ENCODE results near the gene ITGB6. TPM values are rescaled to one million over a fixed set of nuclear protein-coding genes. Genes with fewer than 3 reads are reported as not detected.
A peak's percentile ranks its signal among the peaks of the same experiment; 100 is the strongest.

ITGB6 gene
- total and polyA plus RNA-seq, 8 donors, result 2.3 to 49.6 (median 8.3) TPM

- peak overlapping the region in 4 of 5 donors; percentile 5 to 91 (median 36) for H3K27ac ChIP-seq
- WGBS, 5 donors, result 44 to 69% (median 58%) methylated on average over 3 of the region's 3 CpGs
- intact Hi-C loops (cut with DNase I; ENCODE audit: low total_unique reads), result no loop called here
- peaks cover 0 to 40% (median 5%) of the 10 kb centered on the region in 4 donors for H3K4me1 ChIP-seq
- H3K9me3 ChIP-seq, result no peaks in the 10 kb centered on the region
- TF ChIP-seq POLR2A (IDR thresholded peaks at IDR 0.05) (no peak), POLR2AphosphoS5 (IDR thresholded peaks at IDR 0.05) (no peak), CTCF (IDR thresholded peaks at IDR 0.05) (no peak), EP300 (IDR thresholded peaks at IDR 0.05) (no peak)
- H3K4me3 ChIP-seq, result no peak overlapping the region
- no peaks in the 10 kb centered on the region for H3K36me3 ChIP-seq
- no peaks in the 10 kb centered on the region for H3K27me3 ChIP-seq
- no peak for DNase-seq
Measured at GRCh38 chr2:160232905-160233475, 32.9 kb upstream of the ITGB6 start.

GRCh38 chr2:160229591-160229990, 29.5 kb upstream of the ITGB6 start:
- Histone ChIP-seq H3K27ac (peak overlapping the region; percentile 74 to 91 (median 77)), H3K4me1 (peaks cover 3 to 64% (median 19%) of the 10 kb centered on the region in 4 donors), H3K4me3 (no peak overlapping the region), H3K27me3 (no peaks in the 10 kb centered on the region), H3K9me3 (no peaks in the 10 kb centered on the region), H3K36me3 (no peaks in the 10 kb centered on the region)
- no peak for TF ChIP-seq EP300 (IDR thresholded peaks at IDR 0.05)
- peak in 2 of 3 donors; percentile 44 to 66 for TF ChIP-seq POLR2AphosphoS5 (IDR thresholded peaks at IDR 0.05)
- intact Hi-C loops (cut with DNase I; ENCODE audit: low total_unique reads), result no loop called here
- WGBS, 5 donors, result 73 to 87% (median 83%) methylated on average over 1 of the region's 1 CpG
- no peak for DNase-seq

GRCh38 chr2:160228141-160228917, 28.3 kb upstream of the ITGB6 start:
- peak in 1 of 2 donors; percentile 69 for DNase-seq
- no peaks in the 10 kb centered on the region for H3K27me3 ChIP-seq
- WGBS, 5 donors, result 33 to 50% (median 42%) methylated on average over 5 of the region's 5 CpGs
- no peaks in the 10 kb centered on the region for H3K36me3 ChIP-seq
- H3K4me3 ChIP-seq, result no peak overlapping the region
- peaks cover 13 to 77% (median 24%) of the 10 kb centered on the region in 4 donors for H3K4me1 ChIP-seq
- H3K9me3 ChIP-seq, result no peaks in the 10 kb centered on the region
- peak overlapping the region; percentile 74 to 91 (median 81) for H3K27ac ChIP-seq
- intact Hi-C loops (cut with DNase I; ENCODE audit: low total_unique reads), result no loop called here
- TF ChIP-seq POLR2A (IDR thresholded peaks at IDR 0.05), result no peak
- TF ChIP-seq EP300 (IDR thresholded peaks at IDR 0.05), result no peak
- peak in 2 of 3 donors; percentile 32 to 63 for TF ChIP-seq POLR2AphosphoS5 (IDR thresholded peaks at IDR 0.05)
- no peak for TF ChIP-seq CTCF (IDR thresholded peaks at IDR 0.05)

GRCh38 chr2:160227293-160227915, 27.3 kb upstream of the ITGB6 start:
- no peaks in the 10 kb centered on the region for H3K36me3 ChIP-seq
- no peaks in the 10 kb centered on the region for H3K27me3 ChIP-seq
- peaks cover 16 to 80% (median 33%) of the 10 kb centered on the region in 4 donors for H3K4me1 ChIP-seq
- intact Hi-C loops (cut with DNase I; ENCODE audit: low total_unique reads), result no loop called here
- 43 to 51% (median 48%) methylated on average over 5 of the region's 5 CpGs for WGBS, 5 donors
- H3K27ac ChIP-seq, result peak overlapping the region; percentile 74 to 91 (median 81)
- no peaks in the 10 kb centered on the region for H3K9me3 ChIP-seq
- no peak for DNase-seq
- H3K4me3 ChIP-seq, result no peak overlapping the region
- TF ChIP-seq POLR2A (IDR thresholded peaks at IDR 0.05), result no peak
- no peak for TF ChIP-seq EP300 (IDR thresholded peaks at IDR 0.05)
- TF ChIP-seq CTCF (IDR thresholded peaks at IDR 0.05), result no peak
- TF ChIP-seq POLR2AphosphoS5 (IDR thresholded peaks at IDR 0.05), result peak in 1 of 3 donors; percentile 26

Data from stomach (tissue), 9 donors.